Mucosa of descending colon (tissue), 3 donors: ENCODE measurements around the gene PLK4. TPM values are rescaled to one million over a fixed set of nuclear protein-coding genes. Genes with fewer than 3 reads are reported as not detected.

Source experiments
- ATAC-seq: fragments of 200-7000 bp; cut with Tn5 transposase; one replicate; pipeline ENCODE4 v1.9.1; 2020; ENCODE audit warnings: mild to moderate bottlenecking, moderate library complexity
- DNase-seq, 3 donors: peaks; one replicate each; pipeline ENCODE4 v3.0.0-alpha.2; 2020
- H3K36me3 ChIP-seq: fragments of 200-600 bp; one replicate; pipeline ENCODE4 v1.8.0; 2021; ENCODE audit warnings: low read depth, mild to moderate bottlenecking
- H3K4me1 ChIP-seq: fragments of 200-600 bp; one replicate; pipeline ENCODE4 v1.8.0; 2021; ENCODE audit warnings: low read depth, mild to moderate bottlenecking
- H3K4me3 ChIP-seq: fragments of 200-600 bp; one replicate; pipeline ENCODE4 v1.8.0; 2021; ENCODE audit warnings: mild to moderate bottlenecking
- H3K9me3 ChIP-seq: fragments of 200-600 bp; one replicate; pipeline ENCODE4 v1.8.0; 2021; ENCODE audit warnings: mild to moderate bottlenecking
- CTCF ChIP-seq: fragments of 200-600 bp; IDR thresholded peaks from one replicate; pipeline ENCODE4 v1.8.0; 2022; ENCODE audit warnings: antibody characterized with exemption, mild to moderate bottlenecking
- intact Hi-C, 2 donors: fragments of 100-400 bp; cut with DNase I in 1 of 2; cut with micrococcal nuclease in 1 of 2; formaldehyde crosslinking; loops; one replicate each; pipeline versions ENCODE4 v1.11.0 to v1.11.1; 2022; cut with DNase I, micrococcal nuclease
- total RNA-seq, 3 donors: library from RNA; stranded (reverse); fragmentation: NEBNext Ultra II Directional in 2 of 3; extraction: Animal tissue kit (Norgen Biotek cat#: 25700) in 2 of 3; gene quantifications; one replicate each; pipeline versions ENCODE4 v1.2.1 to v1.2.4, GENCODE V29; 2021 to 2023
- donor health status: DM: no; HTN: no; CAD: no; lungs with moderate emphysema.
- donor health status: DM: no; HTN: no; CAD: no.
- donor health status: DM: no; HTN: yes; CAD: no.

The PLK4 gene
- total RNA-seq, 3 donors from 2014 or later: 1.1 to 8.7 (median 4.7) TPM

DNA sequence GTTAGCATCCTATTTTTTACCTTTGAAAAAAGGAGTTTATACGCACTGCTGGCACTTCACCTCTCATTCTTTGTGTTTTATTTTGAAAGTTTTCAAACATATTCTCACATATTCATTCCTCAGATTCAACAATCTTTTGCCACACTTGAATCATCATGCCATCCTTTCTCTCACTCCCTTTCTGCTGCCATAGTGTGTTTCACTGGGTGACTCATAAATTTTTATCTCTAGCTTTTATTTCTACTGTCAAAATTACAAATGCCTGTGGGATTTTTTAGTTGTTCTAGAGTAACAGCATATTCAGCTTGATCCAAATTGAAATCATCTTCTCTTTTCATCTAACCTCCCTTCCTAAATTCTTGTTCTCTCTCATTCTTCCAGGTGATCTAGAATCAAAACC, 56.3 kb downstream of the PLK4 start:
- Histone ChIP-seq H3K36me3 (no peaks in the 10 kb centered on the region), H3K4me1 (no peaks in the 10 kb centered on the region), H3K9me3 (no peaks in the 10 kb centered on the region), H3K4me3 (no peak overlapping the region)
- no peak for TF ChIP-seq CTCF
- DNase-seq: no peak
- intact Hi-C loops: no loop called here
- ATAC-seq: no peak

Other genes with a start within 250 kb of the PLK4 start
- gene INTU, start 247.9 kb upstream of the PLK4 start, total RNA-seq: 1 to 10 TPM; 4.2 to 8.2 (median 5.8) TPM
- gene SLC25A31, start 150.5 kb upstream of the PLK4 start, total RNA-seq: not detected
- 10 to 100 TPM in 1 of 3 donors, 1 to 10 TPM in 2; 2.2 to 10.2 (median 3.6) TPM for gene HSPA4L, start 98.6 kb upstream of the PLK4 start, total RNA-seq
- 10 to 100 TPM; 24.6 to 30.6 (median 27.9) TPM for gene MFSD8, start 84.3 kb downstream of the PLK4 start, total RNA-seq
- gene ABHD18, start 84.5 kb downstream of the PLK4 start, total RNA-seq: 10 to 100 TPM; 15.2 to 24.2 (median 16.6) TPM
- gene LARP1B, start 180.4 kb downstream of the PLK4 start, total RNA-seq: 10 to 100 TPM; 25.9 to 30.2 (median 27.5) TPM